ENCODE data around the gene GPATCH2L. TPM values are rescaled to one million over a fixed set of nuclear protein-coding genes. Genes with fewer than 3 reads are reported as not detected.

Gene GPATCH2L
- total RNA-seq, 2 donors from 2014 or later, result 111 to 116 TPM

- Histone ChIP-seq H3K4me1 (ENCODE audit: control insufficient read depth, insufficient read depth, low read length) (no peaks in the 10 kb centered on the region), H3K9ac (ENCODE audit: extremely low read depth, low read length, poor library complexity, severe bottlenecking) (no peak overlapping the region), H3K9me3 (ENCODE audit: control insufficient read depth, low read length) (peaks cover 12% of the 10 kb centered on the region), H3K4me3 (ENCODE audit: low read length) (no peak overlapping the region), H3K27ac (ENCODE audit: low read depth, low read length) (no peak overlapping the region), H3K36me3 (ENCODE audit: control insufficient read depth, insufficient read depth, low read length) (peaks cover 76% of the 10 kb centered on the region), H3K27me3 (ENCODE audit: control insufficient read depth, insufficient read depth, low read length, poor library complexity, severe bottlenecking) (no peaks in the 10 kb centered on the region)
- WGBS, 2 experiments (ENCODE audit: insufficient coverage in 1 of 2, insufficient read length in 1 of 2), result 100% methylated on average over 1 of the region's 1 CpG; no CpG with 5 or more reads in 1 of the 2 experiments
- H3K36me3 Mint-ChIP-seq (ENCODE audit: low read depth), result peaks cover 72% of the 10 kb centered on the region
- H3K4me1 Mint-ChIP-seq, result peaks cover 8% of the 10 kb centered on the region
- DNase-seq, result no peak
- H3K27me3 Mint-ChIP-seq (ENCODE audit: insufficient read depth), result no peaks in the 10 kb centered on the region
- peak; percentile 58 for TF ChIP-seq CTCF (conservative IDR thresholded peaks at IDR 0.05)
- H3K9me3 Mint-ChIP-seq, result peaks cover 2% of the 10 kb centered on the region
- H3K4me3 Mint-ChIP-seq, result no peak overlapping the region
- no peak overlapping the region for H3K27ac Mint-ChIP-seq
Measured at GRCh38 chr14:76181546-76181945, 29.8 kb downstream of the GPATCH2L start.

DNA sequence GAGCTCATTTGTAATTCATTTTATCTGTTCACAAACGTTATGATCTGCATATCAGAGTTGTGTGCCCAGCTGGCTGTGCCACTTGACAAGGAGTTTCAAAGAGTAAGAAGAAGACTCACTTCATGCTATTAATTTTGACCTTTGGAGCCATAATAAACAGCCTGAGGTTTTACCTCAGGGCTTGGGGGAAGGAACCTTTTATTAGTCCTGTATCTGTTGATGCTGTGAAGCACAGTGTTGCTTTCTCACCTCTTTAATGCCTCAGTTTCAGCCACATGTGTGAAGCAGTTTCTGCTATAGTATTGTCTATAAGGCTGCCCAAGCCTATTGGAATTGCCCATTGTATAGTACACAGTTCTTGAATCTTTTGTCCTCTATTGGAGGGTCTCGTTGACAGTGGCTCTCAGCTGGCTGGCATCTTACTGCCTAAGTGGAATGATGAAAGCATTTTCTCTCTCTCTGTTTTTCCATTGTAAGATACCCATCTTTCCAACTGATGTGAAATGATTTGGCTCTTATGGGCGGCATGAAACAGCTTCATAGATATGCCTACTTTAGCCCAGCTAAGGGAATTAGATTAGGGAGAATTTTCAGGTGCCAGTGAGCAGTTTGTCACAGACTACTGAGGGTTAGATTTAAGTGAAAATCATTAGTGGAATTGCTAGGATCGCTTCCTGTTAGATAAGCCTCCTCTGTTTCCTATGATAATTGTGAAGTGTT is 34.7 kb downstream of the GPATCH2L start:
- 84 to 100% methylated on average over 2 to 4 of the region's 4 CpGs for WGBS, 2 experiments (ENCODE audit: insufficient coverage in 1 of 2, insufficient read length in 1 of 2)
- no peak overlapping the region for H3K4me3 Mint-ChIP-seq
- peaks cover 15% of the 10 kb centered on the region for H3K4me1 Mint-ChIP-seq
- Histone ChIP-seq H3K27ac (ENCODE audit: low read depth, low read length) (no peak overlapping the region), H3K27me3 (ENCODE audit: control insufficient read depth, insufficient read depth, low read length, poor library complexity, severe bottlenecking) (no peaks in the 10 kb centered on the region), H3K4me3 (ENCODE audit: low read length) (no peak overlapping the region), H3K4me1 (ENCODE audit: control insufficient read depth, insufficient read depth, low read length) (no peaks in the 10 kb centered on the region), H3K9ac (ENCODE audit: extremely low read depth, low read length, poor library complexity, severe bottlenecking) (no peak overlapping the region), H3K9me3 (ENCODE audit: control insufficient read depth, low read length) (no peaks in the 10 kb centered on the region), H3K36me3 (ENCODE audit: control insufficient read depth, insufficient read depth, low read length) (peaks cover 58% of the 10 kb centered on the region)
- no peak for TF ChIP-seq CTCF (conservative IDR thresholded peaks at IDR 0.05)
- peak overlapping the region; percentile 64 for H3K27ac Mint-ChIP-seq
- no peak for DNase-seq
- H3K36me3 Mint-ChIP-seq (ENCODE audit: low read depth), result peaks cover 51% of the 10 kb centered on the region
- H3K9me3 Mint-ChIP-seq, result no peaks in the 10 kb centered on the region
- no peaks in the 10 kb centered on the region for H3K27me3 Mint-ChIP-seq (ENCODE audit: insufficient read depth)

GRCh38 chr14:76191297-76191696 is 39.6 kb downstream of the GPATCH2L start:
- Mint-ChIP-seq H3K4me3 (no peak overlapping the region), H3K9me3 (no peaks in the 10 kb centered on the region), H3K36me3 (ENCODE audit: low read depth) (peaks cover 57% of the 10 kb centered on the region), H3K4me1 (peaks cover 9% of the 10 kb centered on the region), H3K27me3 (ENCODE audit: insufficient read depth) (no peaks in the 10 kb centered on the region), H3K27ac (no peak overlapping the region)
- no peak for DNase-seq
- H3K27ac ChIP-seq (ENCODE audit: low read depth, low read length), result no peak overlapping the region
- H3K27me3 ChIP-seq (ENCODE audit: control insufficient read depth, insufficient read depth, low read length, poor library complexity, severe bottlenecking), result no peaks in the 10 kb centered on the region
- peaks cover 71% of the 10 kb centered on the region for H3K36me3 ChIP-seq (ENCODE audit: control insufficient read depth, insufficient read depth, low read length)
- H3K9me3 ChIP-seq (ENCODE audit: control insufficient read depth, low read length), result no peaks in the 10 kb centered on the region
- no peak for TF ChIP-seq CTCF (conservative IDR thresholded peaks at IDR 0.05)
- WGBS, 2 experiments (ENCODE audit: insufficient coverage in 1 of 2, insufficient read length in 1 of 2), result 71 to 91% methylated on average over 1 to 2 of the region's 2 CpGs
- no peak overlapping the region for H3K4me3 ChIP-seq (ENCODE audit: low read length)
- H3K4me1 ChIP-seq (ENCODE audit: control insufficient read depth, insufficient read depth, low read length), result no peaks in the 10 kb centered on the region
- no peak overlapping the region for H3K9ac ChIP-seq (ENCODE audit: extremely low read depth, low read length, poor library complexity, severe bottlenecking)

All from endodermal cell (in vitro differentiated cells).